ENCODE data around the gene TTC8. TPM values are rescaled to one million over a fixed set of nuclear protein-coding genes. Genes with fewer than 3 reads are reported as not detected.
A peak's percentile ranks its signal among the peaks of the same experiment; 100 is the strongest.
"Not testable (repeated sequence)": the region's sequence is repeated elsewhere in the genome, so short reads cannot be mapped to it uniquely, and the experiment has no call there.

Gene TTC8
- 10 to 100 TPM; 12.7 to 41.8 (median 18.3) TPM for total RNA-seq

DNA sequence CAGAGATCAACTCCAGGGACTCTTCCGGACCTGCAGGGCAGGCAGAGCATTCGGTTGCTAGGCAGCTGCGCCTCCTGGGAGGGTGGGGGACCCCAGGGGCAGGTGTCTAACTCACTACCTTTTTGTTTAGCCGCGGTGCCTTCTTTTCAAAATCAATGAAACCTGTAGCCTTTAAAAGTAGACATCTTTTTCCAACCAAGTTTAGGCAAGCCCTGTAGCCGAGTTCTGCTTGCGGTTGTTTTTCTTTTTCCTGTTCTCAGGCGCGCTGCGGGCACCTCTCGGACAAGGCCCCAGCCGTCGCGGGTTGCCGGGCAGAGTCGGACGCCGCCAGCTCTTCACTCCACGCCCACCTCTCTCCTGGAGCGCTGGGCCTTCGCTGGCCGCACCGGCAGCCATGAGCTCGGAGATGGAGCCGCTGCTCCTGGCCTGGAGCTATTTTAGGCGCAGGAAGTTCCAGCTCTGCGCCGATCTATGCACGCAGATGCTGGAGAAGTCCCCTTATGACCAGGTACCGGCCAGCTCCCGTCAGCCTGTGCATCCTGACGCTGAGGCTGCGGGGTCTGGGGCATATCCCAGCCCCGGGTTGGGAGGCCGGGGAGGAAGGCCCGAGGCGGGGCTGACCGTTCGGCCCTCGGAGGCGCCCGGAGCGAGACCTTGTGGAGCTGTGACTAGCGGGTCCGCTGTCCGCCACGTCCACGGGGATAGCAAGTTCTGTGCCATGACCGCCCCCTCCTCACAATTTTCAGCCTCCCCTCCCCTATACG is at the start of gene TTC8:
Gene TTC8 (plus strand): TSS at position 338 of the 764 bp plus-strand sequence. CDS start 57 bp downstream, at position 395.
- in situ Hi-C loops (cut with MboI; ENCODE audit: low pct_unique_long_range_greater_than_20kb in 2 of 9, low sequenced_read_pairs in 9 of 9, unreplicated experiment in 9 of 9) = no loop called here
- peaks cover 4 to 14% of the 10 kb centered on the region in 2 donors for H3K4me1 ChIP-seq (replicated peaks in 1 of 2)
- H3K4me3 ChIP-seq = peak within 1 kb of the TSS; percentile 54 to 78 (median 66)
- WGBS, 10 experiments = 0% methylated on average over 2 to 13 of the region's 50 CpGs; no CpG with 5 or more reads in 6 of the 10 experiments
- ATAC-seq (replicated peaks in 6 of 8) = peak; percentile 96 to 99 (median 97)
- H3K27ac ChIP-seq = peak within 1 kb of the TSS; percentile 94 to 97

- Histone ChIP-seq H3K4me1 (replicated peaks in 1 of 2) (no peaks in the 10 kb centered on the region), H3K27ac (no peak overlapping the region), H3K4me3 (no peak overlapping the region)
- 20 to 100% (median 83%) methylated on average over 1 to 2 of the region's 3 CpGs; no CpG with 5 or more reads in 5 of the 10 experiments for WGBS, 10 experiments
- no peak for ATAC-seq (replicated peaks in 6 of 8)
- in situ Hi-C loops (cut with MboI; ENCODE audit: low pct_unique_long_range_greater_than_20kb in 2 of 9, low sequenced_read_pairs in 9 of 9, unreplicated experiment in 9 of 9) = no loop called here
Observed at GRCh38 chr14:88775532-88775931, 48.9 kb upstream of the TTC8 start.

DNA sequence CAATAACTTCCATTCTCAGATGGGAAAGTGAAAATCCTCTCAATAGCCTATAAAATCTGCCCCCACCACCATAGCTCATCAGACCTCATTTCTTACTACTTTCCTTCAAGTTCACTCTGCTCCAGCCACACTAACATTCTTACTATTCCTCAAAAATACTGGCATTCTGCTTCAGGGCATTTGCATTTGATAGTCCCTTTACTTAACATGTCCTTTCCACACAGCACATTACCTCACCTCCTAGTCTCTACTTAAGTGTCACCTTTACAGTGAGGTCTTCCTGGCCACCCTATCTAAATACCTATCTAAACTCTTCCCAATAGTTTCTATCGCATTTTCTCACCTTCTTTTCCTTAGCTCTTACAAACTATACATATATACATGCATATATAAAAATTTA is 38.5 kb upstream of the TTC8 start:
- Histone ChIP-seq H3K4me3 (no peak overlapping the region), H3K4me1 (replicated peaks in 1 of 2) (peaks cover 0 to under 1% of the 10 kb centered on the region in 2 donors), H3K27ac (no peak overlapping the region)
- ATAC-seq (replicated peaks in 6 of 8) = no peak
- in situ Hi-C loops (cut with MboI; ENCODE audit: low pct_unique_long_range_greater_than_20kb in 2 of 9, low sequenced_read_pairs in 9 of 9, unreplicated experiment in 9 of 9) = no loop called here
- 0 to 100% (median 57%) methylated on average over 1 of the region's 1 CpG; no CpG with 5 or more reads in 4 of the 10 experiments for WGBS, 10 experiments

- Histone ChIP-seq H3K4me3 (no peak overlapping the region), H3K4me1 (replicated peaks in 1 of 2) (peaks cover 2 to 5% of the 10 kb centered on the region in 2 donors), H3K27ac (no peak overlapping the region)
- in situ Hi-C loops (cut with MboI; ENCODE audit: low pct_unique_long_range_greater_than_20kb in 2 of 9, low sequenced_read_pairs in 9 of 9, unreplicated experiment in 9 of 9) = no loop called here
- 0 to 95% (median 82%) methylated on average over 1 to 4 of the region's 4 CpGs; no CpG with 5 or more reads in 2 of the 10 experiments for WGBS, 10 experiments
- no peak for ATAC-seq (replicated peaks in 6 of 8)
Observed at GRCh38 chr14:88786715-88787114, 37.7 kb upstream of the TTC8 start.

GRCh38 chr14:88789573-88789972 is 34.9 kb upstream of the TTC8 start:
- H3K27ac ChIP-seq; H3K4me1 ChIP-seq (replicated peaks in 1 of 2); H3K4me3 ChIP-seq; in situ Hi-C loops (cut with MboI; ENCODE audit: low pct_unique_long_range_greater_than_20kb in 2 of 9, low sequenced_read_pairs in 9 of 9, unreplicated experiment in 9 of 9); ATAC-seq (replicated peaks in 6 of 8): not testable (repeated sequence)

- in situ Hi-C loops (cut with MboI; ENCODE audit: low pct_unique_long_range_greater_than_20kb in 2 of 9, low sequenced_read_pairs in 9 of 9, unreplicated experiment in 9 of 9) = no loop called here
- Histone ChIP-seq H3K27ac (no peak overlapping the region), H3K4me1 (replicated peaks in 1 of 2) (peaks cover 3 to 5% of the 10 kb centered on the region in 2 donors), H3K4me3 (peak overlapping the region in 2 of 5 donors; percentile 55 to 76)
- no peak for ATAC-seq (replicated peaks in 6 of 8)
- 61 to 100% (median 78%) methylated on average over 2 to 5 of the region's 5 CpGs for WGBS, 10 experiments
Observed at GRCh38 chr14:88790501-88791251, 33.8 kb upstream of the TTC8 start.

GRCh38 chr14:88791252-88791621 is 33.2 kb upstream of the TTC8 start:
- ATAC-seq (replicated peaks in 6 of 8) = no peak
- in situ Hi-C loops (cut with MboI; ENCODE audit: low pct_unique_long_range_greater_than_20kb in 2 of 9, low sequenced_read_pairs in 9 of 9, unreplicated experiment in 9 of 9) = no loop called here
- H3K4me1 ChIP-seq (replicated peaks in 1 of 2) = peaks cover 3 to 5% of the 10 kb centered on the region in 2 donors
- H3K4me3 ChIP-seq = peak overlapping the region; percentile 50 to 81 (median 76)
- H3K27ac ChIP-seq = no peak overlapping the region
- WGBS, 10 experiments = 30 to 100% (median 57%) methylated on average over 1 to 3 of the region's 3 CpGs

DNA sequence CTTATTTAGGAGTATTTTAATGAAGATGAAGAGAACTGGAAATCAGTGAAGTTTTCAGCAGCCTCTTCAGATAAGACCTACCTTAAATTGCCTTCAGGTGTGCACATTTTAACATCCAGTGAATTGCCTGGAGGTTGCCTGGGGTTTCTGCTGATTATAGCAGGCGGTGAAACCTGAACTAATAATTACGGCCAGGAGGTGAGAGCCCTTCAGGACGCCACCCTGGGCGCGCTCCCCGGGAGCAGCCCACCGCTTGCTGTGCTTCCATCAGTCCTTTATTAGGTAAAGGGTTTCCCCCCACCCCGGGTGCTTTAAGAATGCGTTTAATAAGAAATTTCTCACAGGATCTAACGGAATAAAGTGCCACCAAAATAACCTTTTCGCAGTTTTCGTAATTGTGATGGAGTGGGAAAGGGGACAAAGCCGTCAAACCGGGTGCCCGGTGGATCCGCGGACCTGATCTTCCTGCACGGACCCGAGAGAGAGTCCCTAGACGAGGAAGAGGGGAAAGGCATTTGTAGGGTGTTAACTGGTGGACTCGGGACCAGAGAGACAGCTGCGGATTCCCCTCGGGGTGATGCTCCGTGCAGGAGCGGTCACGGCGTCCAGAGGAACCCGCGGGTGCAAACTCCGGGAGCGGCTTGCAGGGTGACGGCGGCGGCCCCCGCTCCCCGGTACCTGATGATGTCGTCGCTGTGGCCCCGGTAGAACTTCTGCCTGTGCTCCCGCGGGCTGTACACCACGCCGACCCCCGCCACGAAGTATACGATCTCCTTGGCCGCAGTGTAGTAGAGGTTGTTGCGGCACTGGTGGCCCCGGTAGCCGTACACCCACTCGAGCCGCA is 32.6 kb upstream of the TTC8 start:
- Histone ChIP-seq H3K4me3 (peak overlapping the region; percentile 50 to 81 (median 76)), H3K27ac (peak overlapping the region in 1 of 2 donors; percentile 48), H3K4me1 (replicated peaks in 1 of 2) (peaks cover 3 to 5% of the 10 kb centered on the region in 2 donors)
- in situ Hi-C loops (cut with MboI; ENCODE audit: low pct_unique_long_range_greater_than_20kb in 2 of 9, low sequenced_read_pairs in 9 of 9, unreplicated experiment in 9 of 9) = no loop called here
- no peak for ATAC-seq (replicated peaks in 6 of 8)
- WGBS, 10 experiments = 0 to 20% (median 3%) methylated on average over 2 to 26 of the region's 52 CpGs; no CpG with 5 or more reads in 1 of the 10 experiments

GRCh38 chr14:88792473-88793258 is 31.8 kb upstream of the TTC8 start, which contains the start of gene EML5:
EML5 (minus strand) TSS chr14:88792953; CDS start chr14:88792503, 450 bp downstream.
- peak within 1 kb of the TSS; percentile 30 to 48 for H3K27ac ChIP-seq
- WGBS, 10 experiments = 0 to 7% (median 0%) methylated on average over 2 to 18 of the region's 111 CpGs; no CpG with 5 or more reads in 5 of the 10 experiments
- H3K4me3 ChIP-seq = peak within 1 kb of the TSS; percentile 50 to 81 (median 76)
- ATAC-seq (replicated peaks in 6 of 8) = peak; percentile 94 to 97 (median 95)
- peaks cover 3 to 5% of the 10 kb centered on the region in 2 donors for H3K4me1 ChIP-seq (replicated peaks in 1 of 2)
- in situ Hi-C loops (cut with MboI; ENCODE audit: low pct_unique_long_range_greater_than_20kb in 2 of 9, low sequenced_read_pairs in 9 of 9, unreplicated experiment in 9 of 9) = no loop called here

DNA sequence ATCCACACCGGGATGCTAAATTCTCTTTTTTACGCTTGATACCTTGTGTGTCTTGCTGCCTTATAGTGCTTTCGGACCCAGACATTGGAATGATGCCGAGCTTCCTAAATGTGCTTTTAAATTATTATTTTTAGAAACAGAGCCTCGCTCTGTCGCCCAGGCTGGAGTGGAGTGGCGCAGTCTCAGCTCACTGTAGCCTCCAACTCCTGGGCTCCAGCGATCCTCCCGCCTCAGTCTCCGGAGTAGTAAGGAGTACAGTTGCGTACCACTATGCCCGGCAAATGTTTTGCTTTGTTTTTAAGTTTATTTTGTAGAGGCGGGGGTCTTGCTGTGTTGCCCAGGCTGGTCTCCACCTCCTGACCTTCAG is 31.2 kb upstream of the TTC8 start:
- Histone ChIP-seq H3K4me1 (replicated peaks in 1 of 2) (peaks cover 3 to 5% of the 10 kb centered on the region in 2 donors), H3K4me3 (peak overlapping the region; percentile 50 to 81 (median 76)), H3K27ac (no peak overlapping the region)
- in situ Hi-C loops (cut with MboI; ENCODE audit: low pct_unique_long_range_greater_than_20kb in 2 of 9, low sequenced_read_pairs in 9 of 9, unreplicated experiment in 9 of 9) = no loop called here
- 19 to 100% (median 73%) methylated on average over 1 to 11 of the region's 13 CpGs; no CpG with 5 or more reads in 2 of the 10 experiments for WGBS, 10 experiments
- peak in 1 of 8 experiments; percentile 0 for ATAC-seq (replicated peaks in 6 of 8)

DNA sequence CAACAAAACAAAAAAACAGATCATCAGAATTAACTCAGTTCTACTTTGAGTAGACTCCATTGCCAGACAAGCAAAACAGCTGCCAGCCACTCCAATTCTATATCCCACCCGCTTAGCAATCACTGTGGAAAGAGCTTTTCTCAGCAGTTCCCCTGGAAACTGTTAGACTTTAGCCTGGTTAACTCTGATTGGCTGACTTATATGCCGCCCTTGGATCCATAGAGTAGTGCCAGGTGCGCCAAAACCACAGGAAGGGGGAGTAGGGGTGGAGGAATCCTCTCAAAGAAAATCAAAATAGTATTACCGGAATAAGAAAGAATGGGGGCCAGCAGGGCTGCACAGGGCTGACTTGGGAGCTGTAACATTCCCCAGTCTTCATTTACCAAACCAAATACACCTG is 26.3 kb upstream of the TTC8 start:
- ATAC-seq (replicated peaks in 6 of 8) = peak in 1 of 8 experiments; percentile 20
- Histone ChIP-seq H3K4me3 (no peak overlapping the region), H3K4me1 (replicated peaks in 1 of 2) (no peaks in the 10 kb centered on the region), H3K27ac (no peak overlapping the region)
- WGBS, 10 experiments = 7 to 86% (median 53%) methylated on average over 1 to 4 of the region's 4 CpGs; no CpG with 5 or more reads in 4 of the 10 experiments
- in situ Hi-C loops (cut with MboI; ENCODE audit: low pct_unique_long_range_greater_than_20kb in 2 of 9, low sequenced_read_pairs in 9 of 9, unreplicated experiment in 9 of 9) = no loop called here

DNA sequence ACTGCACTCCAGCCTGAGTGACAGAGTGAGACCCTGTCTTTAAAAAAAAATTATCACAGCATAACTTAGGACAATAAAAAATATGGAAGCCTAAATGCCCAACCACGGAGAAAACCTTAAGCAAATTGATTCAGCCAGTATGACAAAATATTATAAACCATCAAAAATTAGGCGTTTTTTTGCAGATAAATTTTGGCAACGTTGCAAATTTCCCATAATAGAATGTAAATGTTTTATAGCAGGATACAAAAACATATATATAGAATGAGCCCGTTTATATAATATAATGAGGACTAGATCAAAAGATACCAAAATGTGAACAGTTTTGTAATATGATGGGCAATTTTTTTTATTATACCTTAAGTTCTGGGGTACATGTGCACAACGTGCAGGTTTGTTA is 24.9 kb upstream of the TTC8 start:
- Histone ChIP-seq H3K4me3 (no peak overlapping the region), H3K4me1 (replicated peaks in 1 of 2) (no peaks in the 10 kb centered on the region), H3K27ac (no peak overlapping the region)
- in situ Hi-C loops (cut with MboI; ENCODE audit: low pct_unique_long_range_greater_than_20kb in 2 of 9, low sequenced_read_pairs in 9 of 9, unreplicated experiment in 9 of 9) = no loop called here
- WGBS, 10 experiments = 36 to 100% (median 72%) methylated on average over 1 to 4 of the region's 5 CpGs; no CpG with 5 or more reads in 1 of the 10 experiments
- no peak for ATAC-seq (replicated peaks in 6 of 8)
